ENCODE measurements around the gene AHR. TPM values are rescaled to one million over a fixed set of nuclear protein-coding genes. Genes with fewer than 3 reads are reported as not detected.
A peak's percentile ranks its signal among the peaks of the same experiment; 100 is the strongest.

The AHR gene
- total and polyA plus RNA-seq, 8 donors, result 58.9 to 200 (median 65.7) TPM

GRCh38 chr7:17364671-17365070 is 66.2 kb downstream of the AHR start:
- DNase-seq (no peak), ATAC-seq (no peak)
- intact Hi-C loops (cut with DNase I), result no loop called here

GRCh38 chr7:17365775-17366174 is 67.3 kb downstream of the AHR start:
- ATAC-seq (no peak), DNase-seq (no peak)
- H3K27me3 ChIP-seq, result no peaks in the 10 kb centered on the region
- no peak overlapping the region for H3K4me3 ChIP-seq
- peaks cover 18 to 21% of the 10 kb centered on the region in 2 donors for H3K4me1 ChIP-seq
- H3K36me3 ChIP-seq, result no peaks in the 10 kb centered on the region
- intact Hi-C loops (cut with DNase I), result no loop called here
- no peaks in the 10 kb centered on the region for H3K9me3 ChIP-seq
- no peak overlapping the region for H3K27ac ChIP-seq
- TF ChIP-seq CTCF (IDR thresholded peaks at IDR 0.05), result no peak

More at GRCh38 chr7:17364671-17365070, 66.2 kb downstream of the AHR start:
- peaks cover 9 to 10% of the 10 kb centered on the region in 2 donors for H3K4me1 ChIP-seq
- TF ChIP-seq CTCF (IDR thresholded peaks at IDR 0.05), result no peak
- no peak overlapping the region for H3K27ac ChIP-seq
- H3K4me3 ChIP-seq, result no peak overlapping the region
- no peaks in the 10 kb centered on the region for H3K9me3 ChIP-seq
- H3K27me3 ChIP-seq, result no peaks in the 10 kb centered on the region
- no peaks in the 10 kb centered on the region for H3K36me3 ChIP-seq

GRCh38 chr7:17367502-17367901 is 69.0 kb downstream of the AHR start:
- Histone ChIP-seq H3K4me1 (peaks cover 31 to 38% of the 10 kb centered on the region in 2 donors), H3K27ac (peak overlapping the region in 1 of 2 donors; percentile 62), H3K4me3 (no peak overlapping the region), H3K36me3 (no peaks in the 10 kb centered on the region), H3K27me3 (no peaks in the 10 kb centered on the region), H3K9me3 (no peaks in the 10 kb centered on the region)
- intact Hi-C loops (cut with DNase I), result no loop called here
- DNase-seq (no peak), ATAC-seq (no peak)
- no peak for TF ChIP-seq CTCF (IDR thresholded peaks at IDR 0.05)

- peak overlapping the region; percentile 77 to 79 for H3K27ac ChIP-seq
- ATAC-seq, result peak; percentile 4
- TF ChIP-seq CTCF (IDR thresholded peaks at IDR 0.05), result no peak
Observed at GRCh38 chr7:17368856-17369524, 70.5 kb downstream of the AHR start.

GRCh38 chr7:17369691-17370426 is 71.4 kb downstream of the AHR start:
- peak overlapping the region; percentile 77 to 79 for H3K27ac ChIP-seq
- peaks cover 31 to 42% of the 10 kb centered on the region in 2 donors for H3K4me1 ChIP-seq
- peak in 2 of 4 donors; percentile 91 to 94 for DNase-seq
- H3K27me3 ChIP-seq, result no peaks in the 10 kb centered on the region
- H3K36me3 ChIP-seq, result no peaks in the 10 kb centered on the region
- no peaks in the 10 kb centered on the region for H3K9me3 ChIP-seq
- no peak overlapping the region for H3K4me3 ChIP-seq
- ATAC-seq, result peak; percentile 80
- no peak for TF ChIP-seq CTCF (IDR thresholded peaks at IDR 0.05)
- intact Hi-C loops (cut with DNase I), result no loop called here

More at GRCh38 chr7:17368856-17369524, 70.5 kb downstream of the AHR start:
- Histone ChIP-seq H3K36me3 (no peaks in the 10 kb centered on the region), H3K9me3 (no peaks in the 10 kb centered on the region), H3K27me3 (no peaks in the 10 kb centered on the region), H3K4me1 (peaks cover 31 to 42% of the 10 kb centered on the region in 2 donors), H3K4me3 (no peak overlapping the region)
- intact Hi-C loops (cut with DNase I), result no loop called here
- no peak for DNase-seq

Measured in left lung (tissue), 10 donors.